Esophagus muscularis mucosa (tissue), 4 donors: ENCODE data around the gene MYBBP1A.

Source experiments
- EP300 ChIP-seq: sonication (generic); formaldehyde crosslinking; IDR thresholded peaks from one replicate; pipeline ENCODE4 v1.6.1; 2017; ENCODE audit warnings: antibody characterized with exemption
- POLR2A ChIP-seq: fragments of 450-650 bp; IDR thresholded peaks from one replicate; pipeline ENCODE4 v1.6.1; 2017; ENCODE audit warnings: antibody characterized with exemption, moderate library complexity, mild to moderate bottlenecking, low read depth
- POLR2AphosphoS5 ChIP-seq, 2 donors: sonication (generic); formaldehyde crosslinking; IDR thresholded peaks; one replicate each; pipeline ENCODE4 v1.6.1; 2017; ENCODE audit warnings: antibody characterized with exemption in 2 of 2
- TF ChIP-seq, protein P1 (sequence below), 3 experiments: fragments of 200-600 bp in 2 of 3; fragments of 450-650 bp in 1 of 3; sonication (generic) in 2 of 3; IDR thresholded peaks; one replicate each; pipeline ENCODE4 v1.5.1; 2017 to 2019; ENCODE audit warnings: antibody characterized with exemption in 3 of 3, mild to moderate bottlenecking in 2 of 3, moderate library complexity in 1 of 3

DNA sequence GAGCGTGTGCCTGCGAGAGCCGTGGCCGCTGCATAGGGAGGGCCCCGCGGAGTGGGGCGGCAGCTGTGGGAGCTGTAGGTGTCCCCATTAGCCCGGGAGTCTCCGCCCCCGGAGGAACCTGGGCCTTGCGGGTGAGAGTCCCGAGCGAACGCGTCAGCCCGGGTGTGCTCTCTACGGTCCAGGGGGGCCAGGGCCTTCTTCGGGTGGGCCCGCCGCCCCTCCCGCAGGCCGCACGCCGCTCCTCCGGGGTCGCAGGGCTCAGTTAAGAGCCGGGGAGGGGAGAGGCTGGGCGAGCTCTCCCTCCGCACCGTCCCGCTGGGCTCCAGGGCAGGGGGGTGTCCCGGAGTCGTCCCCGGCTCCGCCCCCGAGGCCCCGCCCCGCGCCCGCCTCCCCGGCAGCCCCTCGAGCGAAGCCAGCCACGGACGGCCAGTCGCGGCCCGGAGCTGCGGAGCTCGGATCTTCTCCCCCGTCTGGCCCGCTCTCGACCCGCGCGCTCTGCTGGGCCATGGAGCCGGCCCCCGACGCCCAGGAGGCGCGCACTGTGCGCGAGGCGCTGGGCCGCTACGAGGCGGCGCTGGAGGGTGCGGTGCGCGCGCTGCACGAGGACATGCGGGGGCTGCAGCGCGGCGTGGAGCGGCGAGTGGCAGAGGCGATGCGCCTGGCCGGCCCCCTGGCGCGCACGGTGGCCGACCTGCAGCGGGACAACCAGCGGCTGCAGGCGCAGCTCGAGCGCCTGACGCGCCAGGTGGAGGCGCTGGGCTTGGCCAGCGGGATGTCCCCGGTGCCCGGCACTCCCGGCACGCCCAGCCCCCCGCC is 29.1 kb upstream of the MYBBP1A start, which contains the start of gene SMTNL2:
- TF ChIP-seq POLR2AphosphoS5 (IDR thresholded peaks at IDR 0.05) (peak; percentile 33 to 47), POLR2A (peak; percentile 66), EP300 (no peak)
- TF ChIP-seq, protein P1, sequence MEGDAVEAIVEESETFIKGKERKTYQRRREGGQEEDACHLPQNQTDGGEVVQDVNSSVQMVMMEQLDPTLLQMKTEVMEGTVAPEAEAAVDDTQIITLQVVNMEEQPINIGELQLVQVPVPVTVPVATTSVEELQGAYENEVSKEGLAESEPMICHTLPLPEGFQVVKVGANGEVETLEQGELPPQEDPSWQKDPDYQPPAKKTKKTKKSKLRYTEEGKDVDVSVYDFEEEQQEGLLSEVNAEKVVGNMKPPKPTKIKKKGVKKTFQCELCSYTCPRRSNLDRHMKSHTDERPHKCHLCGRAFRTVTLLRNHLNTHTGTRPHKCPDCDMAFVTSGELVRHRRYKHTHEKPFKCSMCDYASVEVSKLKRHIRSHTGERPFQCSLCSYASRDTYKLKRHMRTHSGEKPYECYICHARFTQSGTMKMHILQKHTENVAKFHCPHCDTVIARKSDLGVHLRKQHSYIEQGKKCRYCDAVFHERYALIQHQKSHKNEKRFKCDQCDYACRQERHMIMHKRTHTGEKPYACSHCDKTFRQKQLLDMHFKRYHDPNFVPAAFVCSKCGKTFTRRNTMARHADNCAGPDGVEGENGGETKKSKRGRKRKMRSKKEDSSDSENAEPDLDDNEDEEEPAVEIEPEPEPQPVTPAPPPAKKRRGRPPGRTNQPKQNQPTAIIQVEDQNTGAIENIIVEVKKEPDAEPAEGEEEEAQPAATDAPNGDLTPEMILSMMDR (IDR thresholded peaks at IDR 0.05) = no peak
